WTC11 (cell line): ENCODE data around the gene FHIT. TPM values are rescaled to one million over a fixed set of nuclear protein-coding genes. Genes with fewer than 3 reads are reported as not detected.

Experiments used
- ATAC-seq: fragments of 200-7000 bp; cut with Tn5 transposase; 2 replicates; pipeline ENCODE4 v1.10.0; 2021; ENCODE audit warnings: mild to moderate bottlenecking, moderate library complexity
- CTCF ChIA-PET: fragments of 300-600 bp; sonication (Branson Sonifier 250); formaldehyde crosslinking; loops from one replicate; lab custom pipeline; 2021; ENCODE audit warnings: antibody characterized with exemption; lab: Charles Lee
- POLR2A ChIA-PET: fragments of 350-600 bp; sonication (Branson Sonifier 250); formaldehyde crosslinking; loops from one replicate; lab custom pipeline; 2021; ENCODE audit warnings: antibody characterized with exemption; lab: Charles Lee
- DNase-seq: peaks from one replicate; pipeline ENCODE4 v3.0.0; 2021; ENCODE audit warnings: low spot score
- H3K27ac Mint-ChIP-seq: 2 replicates; pipeline ENCODE4 v1.8.0; 2021; ENCODE audit warnings: mixed read lengths
- H3K27me3 Mint-ChIP-seq: 2 replicates; pipeline ENCODE4 v1.8.0; 2021; ENCODE audit warnings: low read depth, mild to moderate bottlenecking, moderate library complexity, mixed read lengths
- H3K36me3 Mint-ChIP-seq: 2 replicates; pipeline ENCODE4 v1.8.0; 2021; ENCODE audit warnings: mixed read lengths
- H3K4me1 Mint-ChIP-seq: 2 replicates; pipeline ENCODE4 v1.8.0; 2022; ENCODE audit warnings: mixed read lengths
- H3K4me3 Mint-ChIP-seq: 2 replicates; pipeline ENCODE4 v1.8.0; 2021; ENCODE audit warnings: mild to moderate bottlenecking, moderate library complexity, mixed read lengths
- H3K9me3 Mint-ChIP-seq: 2 replicates; pipeline ENCODE4 v1.8.0; 2021; ENCODE audit warnings: mixed read lengths
- ATF1 ChIP-seq: sonication (generic); formaldehyde crosslinking; IDR thresholded peaks from 2 replicates; pipeline ENCODE4 v1.8.1; 2023; ENCODE audit warnings: mild to moderate bottlenecking, moderate library complexity, missing genetic modification reagents
- CREB1 ChIP-seq: sonication (generic); formaldehyde crosslinking; IDR thresholded peaks from 2 replicates; pipeline ENCODE4 v1.8.0; 2023; ENCODE audit warnings: mild to moderate bottlenecking, missing genetic modification reagents
- CREM ChIP-seq: sonication (generic); formaldehyde crosslinking; IDR thresholded peaks from 2 replicates; pipeline ENCODE4 v1.8.1; 2022; ENCODE audit warnings: mild to moderate bottlenecking, missing genetic modification reagents, moderate library complexity
- ELF4 ChIP-seq: sonication (generic); formaldehyde crosslinking; IDR thresholded peaks from 2 replicates; pipeline ENCODE4 v1.8.1; 2022; ENCODE audit warnings: low read depth, mild to moderate bottlenecking, moderate library complexity, missing genetic modification reagents
- ERG ChIP-seq: fragments of 250-450 bp; sonication (Bioruptor Pico); IDR thresholded peaks from 2 replicates; pipeline ENCODE4 v1.8.0; 2021; ENCODE audit warnings: mild to moderate bottlenecking
- ESRRA ChIP-seq: sonication (generic); formaldehyde crosslinking; IDR thresholded peaks from 2 replicates; pipeline ENCODE4 v1.8.1; 2022; ENCODE audit warnings: mild to moderate bottlenecking, missing genetic modification reagents, borderline replicate concordance
- FOXK1 ChIP-seq: sonication (generic); formaldehyde crosslinking; IDR thresholded peaks from 2 replicates; pipeline ENCODE4 v1.8.0; 2022; ENCODE audit warnings: mild to moderate bottlenecking, moderate library complexity, missing genetic modification reagents
- FOXP4 ChIP-seq: sonication (generic); formaldehyde crosslinking; IDR thresholded peaks from 2 replicates; pipeline ENCODE4 v1.8.0; 2022; ENCODE audit warnings: mild to moderate bottlenecking, missing genetic modification reagents
- GRHL2 ChIP-seq: fragments of 250-450 bp; sonication (Bioruptor Pico); IDR thresholded peaks from 2 replicates; pipeline ENCODE4 v1.8.0; 2022; ENCODE audit warnings: mild to moderate bottlenecking, moderate library complexity; ENCODE audit not compliant: insufficient replicate concordance, severe bottlenecking
- IRF1 ChIP-seq: sonication (generic); formaldehyde crosslinking; IDR thresholded peaks from 2 replicates; pipeline ENCODE4 v1.8.0; 2023; ENCODE audit warnings: missing genetic modification reagents
- JUN ChIP-seq: sonication (generic); formaldehyde crosslinking; IDR thresholded peaks from 2 replicates; pipeline ENCODE4 v1.8.0; 2023; ENCODE audit warnings: mild to moderate bottlenecking, missing genetic modification reagents
- KAT7 ChIP-seq: sonication (generic); formaldehyde crosslinking; IDR thresholded peaks from 2 replicates; pipeline ENCODE4 v1.8.1; 2023; ENCODE audit warnings: missing genetic modification reagents, mild to moderate bottlenecking, borderline replicate concordance
- MAX ChIP-seq: sonication (generic); formaldehyde crosslinking; IDR thresholded peaks from 2 replicates; pipeline ENCODE4 v1.8.0; 2022; ENCODE audit warnings: mild to moderate bottlenecking, missing genetic modification reagents
- NFYB ChIP-seq: sonication (generic); formaldehyde crosslinking; conservative IDR thresholded peaks from 2 replicates; pipeline ENCODE4 v1.8.0; 2022; ENCODE audit warnings: low read depth, missing genetic modification reagents
- RORB ChIP-seq: fragments of 250-450 bp; sonication (Bioruptor Pico); IDR thresholded peaks from 2 replicates; pipeline ENCODE4 v1.9.0; 2021; ENCODE audit warnings: mild to moderate bottlenecking
- SMAD3 ChIP-seq: sonication (generic); formaldehyde crosslinking; IDR thresholded peaks from 2 replicates; pipeline ENCODE4 v1.8.0; 2022; ENCODE audit warnings: missing genetic modification reagents, mild to moderate bottlenecking, borderline replicate concordance
- TCF7 ChIP-seq: sonication (generic); formaldehyde crosslinking; IDR thresholded peaks from 2 replicates; pipeline ENCODE4 v1.8.0; 2022; ENCODE audit warnings: mild to moderate bottlenecking, low read depth, missing genetic modification reagents, moderate library complexity
- ZMAT4 ChIP-seq: fragments of 250-450 bp; sonication (Bioruptor Pico); IDR thresholded peaks from 2 replicates; pipeline ENCODE4 v1.9.0; 2021; ENCODE audit warnings: mild to moderate bottlenecking
- ZNF281 ChIP-seq: sonication (generic); formaldehyde crosslinking; IDR thresholded peaks from 2 replicates; pipeline ENCODE4 v1.8.0; 2023; ENCODE audit warnings: mild to moderate bottlenecking, missing genetic modification reagents
- ZNF396 ChIP-seq: fragments of 250-450 bp; sonication (Bioruptor Pico); IDR thresholded peaks from 2 replicates; pipeline ENCODE4 v1.8.0; 2021; ENCODE audit warnings: mild to moderate bottlenecking, moderate library complexity, borderline replicate concordance
- ZNF423 ChIP-seq: fragments of 250-450 bp; sonication (Bioruptor Pico); IDR thresholded peaks from 2 replicates; pipeline ENCODE4 v2.1.2; 2022; ENCODE audit warnings: mild to moderate bottlenecking, moderate library complexity
- total RNA-seq: library from RNA; stranded (reverse); gene quantifications from 3 replicates; pipeline ENCODE4 v1.2.3, GENCODE V29; 2021

The FHIT gene
- total RNA-seq, 1 experiment from 2014 or later, result 2.6 TPM

- H3K36me3 Mint-ChIP-seq, result no peaks in the 10 kb centered on the region
- H3K27ac Mint-ChIP-seq, result no peak overlapping the region
- POLR2A ChIA-PET, result interaction anchor here (0.5 kb wide), 1 partner anchor 352 kb away, joined by 5 read pairs; no protein-coding TSS in a partner anchor
- no peaks in the 10 kb centered on the region for H3K9me3 Mint-ChIP-seq
- DNase-seq (no peak), ATAC-seq (no peak)
- CTCF ChIA-PET, result interaction anchor here (0.6 to 0.8 kb wide), 2 partner anchors 253 to 1684 kb away, joined by 3 read pairs; no protein-coding TSS in a partner anchor
- H3K4me3 Mint-ChIP-seq, result no peak overlapping the region
- TF ChIP-seq ZMAT4 (no peak), SMAD3 (no peak), FOXP4 (CRISPR knock-in tag) (no peak), ZNF396 (CRISPR knock-in tag) (no peak), FOXK1 (CRISPR knock-in tag) (no peak), IRF1 (CRISPR knock-in tag) (no peak), RORB (no peak), JUN (CRISPR knock-in tag) (no peak), CREB1 (no peak), ATF1 (CRISPR knock-in tag) (no peak)
- H3K4me1 Mint-ChIP-seq, result peaks cover 20% of the 10 kb centered on the region
- H3K27me3 Mint-ChIP-seq, result no peaks in the 10 kb centered on the region; the same call in 1 of the 2 replicates
These were observed 242.9 kb downstream of the FHIT start for GRCh38 chr3:61008153-61008997.

- ChIA-PET CTCF (no interaction called here), POLR2A (no interaction called here)
- Mint-ChIP-seq H3K36me3 (no peaks in the 10 kb centered on the region), H3K4me3 (no peak overlapping the region), H3K27me3 (no peaks in the 10 kb centered on the region; the same call in 1 of the 2 replicates), H3K4me1 (peaks cover 20% of the 10 kb centered on the region), H3K27ac (0 out of 2 replicates have a peak overlapping the region, but pooled peaks have one; percentile 73), H3K9me3 (no peaks in the 10 kb centered on the region)
- no peak for TF ChIP-seq ERG (CRISPR knock-in tag)
- ATAC-seq (no peak), DNase-seq (no peak)
These were observed 245.7 kb downstream of the FHIT start for GRCh38 chr3:61005591-61005990.

GRCh38 chr3:60998858-60999257 is 252.4 kb downstream of the FHIT start:
- no peak for ATAC-seq
- DNase-seq, result no peak
- Mint-ChIP-seq H3K9me3 (no peaks in the 10 kb centered on the region), H3K4me1 (peaks cover 9% of the 10 kb centered on the region), H3K36me3 (no peaks in the 10 kb centered on the region), H3K4me3 (no peak overlapping the region), H3K27me3 (no peaks in the 10 kb centered on the region; the same call in 1 of the 2 replicates), H3K27ac (no peak overlapping the region)
- POLR2A ChIA-PET, result no interaction called here
- TF ChIP-seq ZMAT4 (no peak), GRHL2 (no peak)
- CTCF ChIA-PET, result no interaction called here

GRCh38 chr3:60992395-60992794 is 258.9 kb downstream of the FHIT start:
- Mint-ChIP-seq H3K27me3 (no peaks in the 10 kb centered on the region), H3K36me3 (peaks cover 6% of the 10 kb centered on the region), H3K4me1 (peaks cover 12% of the 10 kb centered on the region), H3K27ac (no peak overlapping the region), H3K4me3 (no peak overlapping the region), H3K9me3 (peaks cover 11% of the 10 kb centered on the region)
- CTCF ChIA-PET, result no interaction called here
- ATAC-seq (no peak), DNase-seq (no peak)
- POLR2A ChIA-PET, result no interaction called here
- no peak for TF ChIP-seq ZNF423 (CRISPR knock-in tag)
- TF ChIP-seq MAX (CRISPR knock-in tag), result no peak
- no peak for TF ChIP-seq NFYB (CRISPR knock-in tag)
- TF ChIP-seq ESRRA (CRISPR knock-in tag), result no peak
- no peak for TF ChIP-seq KAT7 (CRISPR knock-in tag)
- no peak for TF ChIP-seq CREM
- TF ChIP-seq TCF7, result no peak
- no peak for TF ChIP-seq ZNF281
- TF ChIP-seq JUN (CRISPR knock-in tag), result no peak
- TF ChIP-seq ELF4 (CRISPR knock-in tag), result no peak
